ENCODE data around the gene PPP1R3D. TPM values are rescaled to one million over a fixed set of nuclear protein-coding genes. Genes with fewer than 3 reads are reported as not detected.

The PPP1R3D gene
- total RNA-seq, 2 experiments from 2014 or later = 9.7 to 10.3 TPM

DNA sequence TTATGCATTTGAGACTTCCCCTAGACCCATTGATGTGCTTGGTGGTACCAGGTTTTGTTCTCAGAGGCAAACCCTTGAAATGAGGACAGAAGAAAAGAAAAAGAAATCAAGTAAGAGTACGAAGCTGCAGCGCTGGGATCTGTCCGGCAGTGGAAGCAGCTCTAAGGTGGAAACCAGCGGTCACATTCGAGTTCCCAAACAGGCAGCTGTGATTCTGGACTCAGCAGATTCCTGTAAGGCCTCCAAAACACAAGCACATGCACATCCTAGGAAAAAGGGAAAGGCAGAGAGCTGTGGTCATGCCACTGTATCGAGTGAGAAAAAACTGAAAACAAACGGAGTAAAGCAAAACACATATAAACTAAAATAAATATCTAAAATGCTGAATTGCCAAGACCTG, 4.6 kb upstream of the PPP1R3D start:
- ChIA-PET CTCF (interaction anchor here (2.4 to 4.4 kb wide), 2 partner anchors 10 to 112 kb away, joined by 8 to 25 read pairs; partner anchors contain the start of gene SYCP2), POLR2A (interaction anchor here (1.7 kb wide), 1 partner anchor 10 kb away, joined by 12 read pairs; no protein-coding TSS in a partner anchor)
- H3K4me3 Mint-ChIP-seq = no peak overlapping the region
- H3K4me1 Mint-ChIP-seq = peaks cover 34% of the 10 kb centered on the region
- H3K9me3 Mint-ChIP-seq = no peaks in the 10 kb centered on the region
- no peak overlapping the region for H3K27ac Mint-ChIP-seq
- H3K27me3 Mint-ChIP-seq = no peaks in the 10 kb centered on the region
- H3K36me3 Mint-ChIP-seq (ENCODE audit: low read depth) = peaks cover 16% of the 10 kb centered on the region
- DNase-seq = no peak

DNA sequence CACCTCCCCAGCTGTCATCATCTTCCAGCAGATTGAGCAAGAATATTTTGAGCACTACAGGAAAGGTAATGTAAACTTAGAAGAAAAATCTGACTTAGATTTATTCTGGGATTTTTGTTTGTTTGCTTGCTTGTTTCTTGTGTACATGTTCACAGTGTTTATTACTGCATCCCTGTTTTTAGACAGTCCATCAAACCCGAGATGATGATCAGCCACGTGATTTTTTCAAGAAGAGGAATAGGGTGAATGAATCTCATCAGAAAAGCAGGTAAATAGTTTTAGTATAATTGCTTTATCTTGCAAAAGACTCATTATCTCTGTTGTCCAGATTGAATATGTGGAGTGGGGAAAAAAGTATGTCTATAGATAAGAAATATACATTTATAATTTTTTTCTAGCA, 2.1 kb upstream of the PPP1R3D start:
- H3K36me3 Mint-ChIP-seq (ENCODE audit: low read depth) = peaks cover 27% of the 10 kb centered on the region
- ChIA-PET POLR2A (interaction anchor here (3.6 kb wide), 1 partner anchor 115 kb away, joined by 40 read pairs; no protein-coding TSS in a partner anchor), CTCF (no interaction called here)
- no peak overlapping the region for H3K4me3 Mint-ChIP-seq
- H3K4me1 Mint-ChIP-seq = peaks cover 32% of the 10 kb centered on the region
- no peak for DNase-seq
- H3K27ac Mint-ChIP-seq = no peak overlapping the region
- no peaks in the 10 kb centered on the region for H3K27me3 Mint-ChIP-seq
- no peaks in the 10 kb centered on the region for H3K9me3 Mint-ChIP-seq

DNA sequence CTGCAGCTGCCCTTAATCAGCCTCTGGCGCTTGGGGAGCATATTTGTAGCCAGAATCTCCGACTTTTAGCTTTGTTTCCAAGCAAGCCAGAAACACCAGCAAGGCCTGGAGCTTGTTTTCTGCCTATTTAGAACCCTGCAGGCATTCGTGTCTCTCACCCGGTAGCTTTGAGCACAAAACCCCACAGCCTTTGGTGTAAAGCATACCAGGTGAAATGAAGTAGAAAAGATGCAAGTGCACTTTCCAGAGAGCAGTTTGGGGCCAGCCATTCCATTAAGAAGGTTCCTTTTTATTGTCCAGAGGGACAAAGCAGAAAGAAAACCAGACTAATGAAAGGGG, 820 bp upstream of the PPP1R3D start:
- CTCF ChIA-PET = interaction anchor here (1.2 to 3.4 kb wide), 7 partner anchors 9 to 197 kb away, joined by 4 to 39 read pairs (median 10); no protein-coding TSS in a partner anchor
- DNase-seq = no peak
- peak overlapping the region; percentile 97 for H3K27ac Mint-ChIP-seq
- H3K4me3 Mint-ChIP-seq = peak overlapping the region; percentile 89
- peaks cover 35% of the 10 kb centered on the region for H3K4me1 Mint-ChIP-seq
- peaks cover 27% of the 10 kb centered on the region for H3K36me3 Mint-ChIP-seq (ENCODE audit: low read depth)
- POLR2A ChIA-PET = interaction anchor here (0.9 to 3.6 kb wide), 6 partner anchors 8 to 197 kb away, joined by 3 to 40 read pairs (median 9); no protein-coding TSS in a partner anchor
- no peaks in the 10 kb centered on the region for H3K9me3 Mint-ChIP-seq
- no peaks in the 10 kb centered on the region for H3K27me3 Mint-ChIP-seq

DNA sequence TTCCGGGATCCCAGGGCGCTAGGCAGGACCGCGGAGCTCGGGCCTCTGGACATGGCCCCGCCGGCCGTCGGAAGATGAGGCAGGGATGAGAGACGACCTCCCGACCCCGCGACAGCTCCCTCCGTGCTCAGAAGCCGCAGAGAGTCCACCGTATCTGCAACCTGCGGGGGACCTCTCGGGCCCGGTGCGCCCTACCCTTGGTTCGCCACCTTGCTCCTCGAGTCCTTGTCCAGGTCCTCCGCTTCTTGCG, 301 bp downstream of the PPP1R3D start:
- Mint-ChIP-seq H3K36me3 (ENCODE audit: low read depth) (peaks cover 24% of the 10 kb centered on the region), H3K27me3 (no peaks in the 10 kb centered on the region), H3K27ac (peak overlapping the region; percentile 83), H3K4me1 (peaks cover 35% of the 10 kb centered on the region), H3K4me3 (peak overlapping the region; percentile 89), H3K9me3 (no peaks in the 10 kb centered on the region)
- ChIA-PET CTCF (interaction anchor here (0.9 to 3.4 kb wide), 9 partner anchors 9 to 271 kb away, joined by 3 to 39 read pairs (median 8); no protein-coding TSS in a partner anchor), POLR2A (interaction anchor here (0.6 to 3.6 kb wide), 7 partner anchors 8 to 197 kb away, joined by 3 to 40 read pairs (median 7); no protein-coding TSS in a partner anchor)
- DNase-seq = no peak

DNA sequence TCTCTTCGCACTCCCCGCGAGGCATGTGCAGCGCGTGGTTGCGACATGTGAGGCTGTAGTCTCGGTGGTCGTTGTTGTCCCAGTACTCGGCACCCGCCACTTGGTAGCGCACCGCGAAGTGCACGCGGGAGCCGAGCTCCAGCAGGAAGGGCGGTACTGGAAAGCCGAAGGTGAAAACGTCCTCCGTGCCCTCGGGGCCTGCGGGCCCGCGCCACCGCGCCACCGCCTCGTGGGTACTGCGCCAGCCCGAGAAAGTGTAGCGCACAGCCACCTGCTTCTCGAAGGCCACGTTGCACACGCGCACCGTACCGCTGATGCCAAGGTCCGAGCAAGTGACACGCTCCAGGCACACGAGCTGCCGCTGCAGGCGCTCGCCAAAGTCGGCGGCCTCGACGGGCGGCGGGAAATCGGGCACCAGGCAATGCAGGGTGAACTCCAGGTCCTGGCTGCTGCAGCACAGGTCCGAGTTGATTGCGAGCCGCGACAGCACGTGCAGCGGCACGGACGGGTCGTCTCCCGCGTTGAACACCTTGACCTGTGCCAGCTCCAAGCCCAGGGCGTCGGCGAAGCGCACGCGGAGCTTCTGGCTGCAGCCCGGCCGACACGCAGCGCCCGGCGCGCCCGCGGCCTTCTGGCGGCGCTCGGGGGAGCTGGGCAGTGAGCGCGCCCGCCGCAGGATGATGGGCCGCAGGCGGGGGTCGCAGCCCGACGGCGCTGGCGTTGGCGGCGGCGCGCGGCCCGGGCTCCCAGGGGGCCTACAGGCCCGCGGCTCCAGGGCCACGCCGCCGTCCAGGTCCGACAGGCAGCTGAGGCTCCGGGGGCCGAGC, 840 bp downstream of the PPP1R3D start:
- no peaks in the 10 kb centered on the region for H3K27me3 Mint-ChIP-seq
- H3K4me1 Mint-ChIP-seq = peaks cover 36% of the 10 kb centered on the region
- no peak for DNase-seq

DNA sequence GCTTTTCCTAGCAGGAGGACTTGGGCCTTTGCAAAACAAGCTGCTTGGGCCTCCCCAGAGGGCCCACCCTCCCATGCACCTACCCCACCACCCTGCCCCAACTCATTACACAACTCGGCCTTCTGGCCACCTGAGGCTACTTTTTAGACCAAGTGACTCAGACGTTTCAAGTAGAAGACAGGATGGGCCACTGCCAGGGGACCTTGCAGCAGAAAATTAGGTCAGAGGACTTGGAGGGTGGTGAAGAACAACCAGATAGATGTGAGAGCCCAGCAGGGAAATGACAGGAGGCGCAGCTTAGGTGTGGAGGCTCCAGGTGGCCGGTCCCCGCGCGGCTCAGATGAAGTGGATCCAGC, 1.4 kb downstream of the PPP1R3D start:
- DNase-seq = no peak
- Mint-ChIP-seq H3K27me3 (no peaks in the 10 kb centered on the region), H3K4me1 (peaks cover 38% of the 10 kb centered on the region), H3K9me3 (no peaks in the 10 kb centered on the region), H3K27ac (peak overlapping the region; percentile 67), H3K36me3 (ENCODE audit: low read depth) (peaks cover 14% of the 10 kb centered on the region), H3K4me3 (peak overlapping the region; percentile 80)
- ChIA-PET CTCF (interaction anchor here (0.7 to 3.4 kb wide), 2 partner anchors 11 to 16 kb away, joined by 3 to 39 read pairs; no protein-coding TSS in a partner anchor), POLR2A (interaction anchor here (0.8 to 1.5 kb wide), 2 partner anchors 9 to 18 kb away, joined by 3 to 5 read pairs; no protein-coding TSS in a partner anchor)

More for the DNA sequence above, 840 bp downstream of the PPP1R3D start:
- CTCF ChIA-PET = interaction anchor here (0.7 to 3.4 kb wide), 6 partner anchors 8 to 118 kb away, joined by 3 to 39 read pairs (median 7); no protein-coding TSS in a partner anchor
- Mint-ChIP-seq H3K9me3 (no peaks in the 10 kb centered on the region), H3K4me3 (peak overlapping the region; percentile 89), H3K36me3 (ENCODE audit: low read depth) (peaks cover 19% of the 10 kb centered on the region), H3K27ac (peak overlapping the region; percentile 67)
- POLR2A ChIA-PET = interaction anchor here (0.8 to 3.6 kb wide), 6 partner anchors 8 to 118 kb away, joined by 3 to 40 read pairs (median 4); no protein-coding TSS in a partner anchor

DNA sequence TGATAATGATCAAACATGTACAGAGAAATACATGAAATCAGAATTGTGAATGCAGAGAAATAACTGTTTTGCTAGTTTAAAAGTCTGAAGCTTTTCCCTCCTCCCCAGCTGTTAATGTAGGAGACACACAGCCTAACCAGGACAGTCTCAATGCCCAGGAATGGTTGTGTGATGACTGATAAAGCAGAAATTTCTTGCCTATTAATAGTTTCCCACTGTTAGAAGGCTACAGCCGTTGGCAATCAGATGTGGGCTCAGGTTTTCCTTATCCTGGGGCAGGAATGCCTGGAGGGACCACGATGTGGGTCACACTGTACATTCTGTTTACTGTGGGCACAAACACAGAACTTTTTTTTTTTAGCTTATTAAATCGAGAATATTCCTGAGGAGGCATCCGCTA, 1.9 kb downstream of the PPP1R3D start:
- DNase-seq = no peak
- Mint-ChIP-seq H3K36me3 (ENCODE audit: low read depth) (peaks cover 14% of the 10 kb centered on the region), H3K27me3 (no peaks in the 10 kb centered on the region), H3K4me3 (peak overlapping the region; percentile 80), H3K9me3 (no peaks in the 10 kb centered on the region), H3K27ac (no peak overlapping the region), H3K4me1 (peaks cover 38% of the 10 kb centered on the region)
- POLR2A ChIA-PET = interaction anchor here (1.5 kb wide), 1 partner anchor 10 kb away, joined by 5 read pairs; no protein-coding TSS in a partner anchor
- CTCF ChIA-PET = interaction anchor here (0.7 to 3.4 kb wide), 2 partner anchors 11 to 17 kb away, joined by 3 to 39 read pairs; no protein-coding TSS in a partner anchor

DNA sequence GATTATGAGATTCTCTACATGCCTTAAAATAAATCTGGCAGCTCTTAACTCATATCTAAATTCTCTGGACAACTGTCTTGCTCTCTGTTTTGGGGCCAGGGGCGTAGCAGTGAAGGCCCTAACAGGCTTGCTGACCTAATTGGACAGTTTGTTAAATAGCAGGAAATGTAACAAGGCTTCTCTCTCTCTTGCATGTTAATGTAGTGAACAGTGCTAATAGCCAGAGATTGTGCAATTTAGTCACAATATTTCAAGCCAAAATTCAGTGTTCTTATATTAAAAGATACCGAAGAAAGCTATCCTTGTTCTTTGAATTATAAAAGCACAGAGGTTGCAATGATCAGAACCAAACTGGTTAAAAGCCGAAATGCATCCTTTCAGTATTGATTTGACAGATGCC, 3.0 kb downstream of the PPP1R3D start:
- no peaks in the 10 kb centered on the region for H3K9me3 Mint-ChIP-seq
- POLR2A ChIA-PET = no interaction called here
- CTCF ChIA-PET = interaction anchor here (1.0 to 2.1 kb wide), 2 partner anchors 10 to 18 kb away, joined by 5 to 7 read pairs; no protein-coding TSS in a partner anchor
- no peak for DNase-seq
- no peak overlapping the region for H3K27ac Mint-ChIP-seq
- H3K27me3 Mint-ChIP-seq = no peaks in the 10 kb centered on the region
- H3K36me3 Mint-ChIP-seq (ENCODE audit: low read depth) = peaks cover 11% of the 10 kb centered on the region
- H3K4me1 Mint-ChIP-seq = peaks cover 35% of the 10 kb centered on the region
- H3K4me3 Mint-ChIP-seq = no peak overlapping the region

DNA sequence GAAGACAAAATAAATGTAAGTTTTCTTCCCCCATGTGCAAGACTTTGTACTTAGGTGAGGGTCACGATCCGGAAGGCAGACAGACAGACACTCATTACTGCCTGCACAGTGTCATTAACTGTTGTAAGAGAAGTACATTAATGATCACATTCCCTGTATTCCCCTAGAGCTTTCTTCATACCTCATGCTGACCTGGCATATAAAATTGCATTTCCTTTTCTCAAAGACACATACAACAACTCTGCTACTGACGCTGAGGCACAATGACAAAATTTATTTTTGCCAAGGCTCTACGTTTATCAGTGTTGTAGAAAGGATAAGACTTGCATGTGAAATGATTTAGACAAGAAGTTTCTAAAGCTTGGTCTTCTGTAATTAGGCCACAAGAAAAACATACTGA, 3.7 kb downstream of the PPP1R3D start:
- Mint-ChIP-seq H3K9me3 (no peaks in the 10 kb centered on the region), H3K27ac (no peak overlapping the region), H3K4me1 (peaks cover 34% of the 10 kb centered on the region), H3K27me3 (no peaks in the 10 kb centered on the region), H3K4me3 (no peak overlapping the region), H3K36me3 (ENCODE audit: low read depth) (peaks cover 10% of the 10 kb centered on the region)
- DNase-seq = no peak
- ChIA-PET POLR2A (interaction anchor here (2.5 kb wide), 1 partner anchor 8 kb away, joined by 12 read pairs; no protein-coding TSS in a partner anchor), CTCF (interaction anchor here (0.6 to 3.7 kb wide), 3 partner anchors 8 to 1226 kb away, joined by 4 to 25 read pairs (median 7); no protein-coding TSS in a partner anchor)

DNA sequence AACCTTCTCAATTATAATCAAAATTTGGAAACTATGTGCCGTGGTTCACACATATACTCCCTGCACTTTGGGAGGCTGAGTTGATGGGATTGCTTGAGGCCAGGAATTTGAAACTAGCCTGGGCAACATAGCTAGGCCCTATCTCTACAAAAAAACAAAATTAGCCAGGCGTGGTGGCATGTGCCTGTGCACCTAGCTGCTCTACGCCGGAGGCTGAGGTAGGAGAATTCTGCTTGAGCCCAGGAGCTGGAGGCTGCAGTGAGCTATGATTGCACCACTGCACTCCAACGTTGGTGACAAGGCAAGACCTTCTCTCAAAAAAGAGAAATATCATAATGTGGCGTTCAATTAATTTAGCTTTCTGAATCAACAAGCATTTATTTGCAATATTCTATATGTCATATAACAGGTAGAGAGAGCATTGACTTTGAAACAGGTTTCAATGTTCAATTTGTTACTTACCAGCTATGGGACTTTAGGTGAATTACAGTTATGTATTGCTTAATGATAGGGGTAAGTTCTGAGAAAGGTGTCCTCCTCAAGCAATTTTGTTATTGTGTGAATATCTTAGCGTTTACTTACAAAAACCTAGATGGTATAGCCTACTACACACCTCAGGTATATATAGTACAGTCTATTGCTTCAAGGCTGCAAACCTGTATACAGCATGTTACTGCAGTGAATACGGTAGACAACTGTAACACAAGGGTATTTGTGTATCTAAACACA, 4.5 kb downstream of the PPP1R3D start:
- Mint-ChIP-seq H3K4me3 (no peak overlapping the region), H3K4me1 (peaks cover 28% of the 10 kb centered on the region), H3K27ac (no peak overlapping the region), H3K36me3 (ENCODE audit: low read depth) (peaks cover 10% of the 10 kb centered on the region), H3K27me3 (no peaks in the 10 kb centered on the region), H3K9me3 (no peaks in the 10 kb centered on the region)
- CTCF ChIA-PET = interaction anchor here (1.0 to 3.7 kb wide), 6 partner anchors 9 to 271 kb away, joined by 6 to 28 read pairs (median 12); no protein-coding TSS in a partner anchor
- DNase-seq = no peak
- POLR2A ChIA-PET = interaction anchor here (2.5 to 2.7 kb wide), 2 partner anchors 9 to 13 kb away, joined by 11 to 12 read pairs; no protein-coding TSS in a partner anchor

DNA sequence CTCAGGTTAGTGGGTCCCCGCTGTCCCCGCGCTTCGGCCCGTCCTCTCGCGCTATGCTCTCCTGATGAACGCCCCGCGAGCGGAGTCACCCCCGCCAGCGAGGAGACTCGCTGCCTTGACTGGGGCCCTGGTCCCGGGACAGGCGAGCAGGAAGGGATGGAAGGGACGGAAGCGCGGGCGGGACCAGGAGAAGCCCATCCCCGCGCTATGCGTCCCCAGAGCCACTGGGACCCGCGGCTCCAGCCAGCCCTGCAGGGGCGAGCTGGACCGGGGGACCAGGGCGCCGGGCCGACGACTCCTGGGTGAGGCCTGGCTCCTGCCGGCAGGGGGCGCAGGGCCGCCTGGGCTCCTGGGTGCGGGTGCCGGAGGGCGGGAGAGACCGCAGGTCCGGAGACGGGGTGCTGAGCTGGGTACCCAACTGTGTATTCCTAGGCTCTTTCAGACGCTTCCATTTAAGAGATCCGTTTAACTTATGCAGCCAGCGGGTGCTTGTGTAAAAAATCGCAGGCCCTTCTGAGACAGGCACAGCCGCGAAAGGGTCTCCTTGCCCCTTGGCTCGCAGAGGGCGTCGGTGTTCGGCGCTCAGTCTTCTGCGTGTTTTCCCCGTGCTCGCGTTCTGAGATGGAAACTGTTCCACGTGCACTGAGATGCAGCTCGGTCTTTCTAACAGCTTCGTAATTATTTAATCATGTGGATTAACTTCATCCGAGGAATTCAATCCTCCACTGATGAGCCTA, 6.1 kb downstream of the PPP1R3D start:
- Mint-ChIP-seq H3K36me3 (ENCODE audit: low read depth) (peaks cover 10% of the 10 kb centered on the region), H3K27ac (no peak overlapping the region), H3K4me1 (peaks cover 28% of the 10 kb centered on the region), H3K9me3 (no peaks in the 10 kb centered on the region), H3K4me3 (peak overlapping the region; percentile 70), H3K27me3 (peaks cover 2% of the 10 kb centered on the region)
- ChIA-PET CTCF (interaction anchor here (0.8 to 3.7 kb wide), 15 partner anchors 10 to 273 kb away, joined by 3 to 28 read pairs (median 4); no protein-coding TSS in a partner anchor), POLR2A (interaction anchor here (1.0 to 2.7 kb wide), 4 partner anchors 10 to 123 kb away, joined by 3 to 12 read pairs (median 9); no protein-coding TSS in a partner anchor)
- peak; percentile 78 for DNase-seq

All from activated CD4-positive, alpha-beta memory T cell treated with anti-CD3 and anti-CD28 coated beads, Interleukin-2, amount 10 ng/mL, durations not matched to agents 7 days and 5 days (primary cell).